HG02642 (cell line): ENCODE data around the gene SPARC.
"Not testable (repeated sequence)": the region's sequence is repeated elsewhere in the genome, so short reads cannot be mapped to it uniquely, and the experiment has no call there.

Experiments used
- ATAC-seq: cut with Tn5 transposase; IDR thresholded peaks from one replicate; pipeline ENCODE4 v1.9.1; 2021; ENCODE audit warnings: mild to moderate bottlenecking; ENCODE audit not compliant: unreplicated experiment, poor library complexity

SPARC gene

GRCh38 chr5:151680944-151681427 lies 5.7 kb downstream of the SPARC start:
- no peak for ATAC-seq

DNA sequence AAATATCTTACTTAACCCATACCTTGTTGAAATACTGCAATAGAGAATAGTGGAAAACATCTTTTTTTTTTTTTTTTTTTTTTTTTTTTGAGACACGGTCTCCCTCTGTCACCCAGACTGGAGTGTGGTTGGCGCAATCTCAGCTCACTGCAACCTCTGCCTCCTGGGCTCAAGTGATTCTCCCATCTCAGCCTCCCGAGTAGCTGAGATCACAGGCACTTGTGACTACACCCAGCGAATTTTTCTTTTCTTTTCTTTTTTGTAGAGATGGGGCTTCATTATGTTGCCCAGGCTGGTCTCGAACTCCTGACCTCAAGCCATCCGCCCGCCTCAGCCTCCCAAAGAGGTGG lies 6.6 kb downstream of the SPARC start:
- ATAC-seq, result not testable (repeated sequence)

GRCh38 chr5:151679421-151680155 lies 7.1 kb downstream of the SPARC start:
- ATAC-seq, result no peak

GRCh38 chr5:151678713-151679112 lies 8.0 kb downstream of the SPARC start:
- ATAC-seq, result no peak

DNA sequence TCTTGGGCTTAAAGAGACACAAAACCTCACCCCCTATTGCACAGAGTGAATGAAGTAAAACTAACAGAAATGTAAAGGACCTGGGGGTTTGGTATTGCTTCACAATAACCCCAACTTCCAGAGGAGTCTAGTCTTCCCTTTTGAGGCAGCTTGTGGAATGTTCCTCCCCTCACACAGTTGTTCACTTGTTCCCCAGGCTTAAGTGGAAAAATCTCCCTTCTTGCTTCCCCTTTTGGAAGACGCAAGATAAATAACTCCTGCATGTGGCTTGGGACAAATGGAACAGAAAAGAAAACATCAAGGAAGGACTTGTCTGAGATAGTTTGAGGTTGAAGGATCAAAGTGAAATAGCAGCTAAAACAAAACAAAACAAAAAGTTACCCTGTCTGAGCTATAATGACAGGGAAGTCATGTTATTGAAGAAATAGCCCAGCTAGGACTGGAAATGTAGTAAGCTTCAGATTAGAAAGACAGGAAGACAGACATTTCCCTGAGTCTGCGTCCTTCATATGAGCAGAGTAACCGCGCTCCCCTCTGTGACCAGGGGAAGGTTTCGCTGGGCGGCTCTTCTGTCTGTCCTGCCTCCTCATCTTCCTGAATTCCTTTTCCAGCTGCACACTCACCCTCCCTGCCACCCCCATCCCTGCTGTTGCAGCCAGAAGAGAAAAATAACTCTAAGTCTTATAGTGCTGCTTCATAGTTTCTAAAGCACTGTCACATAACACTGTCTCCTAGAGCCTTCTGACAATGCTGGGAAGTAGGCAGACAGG lies 8.8 kb downstream of the SPARC start:
- ATAC-seq, result no peak

- no peak for ATAC-seq
These were observed 10.0 kb downstream of the SPARC start for GRCh38 chr5:151676719-151677118.

GRCh38 chr5:151676314-151676712 lies 10.4 kb downstream of the SPARC start:
- no peak for ATAC-seq

GRCh38 chr5:151675611-151676313 lies 11.0 kb downstream of the SPARC start:
- peak; percentile 46 for ATAC-seq

DNA sequence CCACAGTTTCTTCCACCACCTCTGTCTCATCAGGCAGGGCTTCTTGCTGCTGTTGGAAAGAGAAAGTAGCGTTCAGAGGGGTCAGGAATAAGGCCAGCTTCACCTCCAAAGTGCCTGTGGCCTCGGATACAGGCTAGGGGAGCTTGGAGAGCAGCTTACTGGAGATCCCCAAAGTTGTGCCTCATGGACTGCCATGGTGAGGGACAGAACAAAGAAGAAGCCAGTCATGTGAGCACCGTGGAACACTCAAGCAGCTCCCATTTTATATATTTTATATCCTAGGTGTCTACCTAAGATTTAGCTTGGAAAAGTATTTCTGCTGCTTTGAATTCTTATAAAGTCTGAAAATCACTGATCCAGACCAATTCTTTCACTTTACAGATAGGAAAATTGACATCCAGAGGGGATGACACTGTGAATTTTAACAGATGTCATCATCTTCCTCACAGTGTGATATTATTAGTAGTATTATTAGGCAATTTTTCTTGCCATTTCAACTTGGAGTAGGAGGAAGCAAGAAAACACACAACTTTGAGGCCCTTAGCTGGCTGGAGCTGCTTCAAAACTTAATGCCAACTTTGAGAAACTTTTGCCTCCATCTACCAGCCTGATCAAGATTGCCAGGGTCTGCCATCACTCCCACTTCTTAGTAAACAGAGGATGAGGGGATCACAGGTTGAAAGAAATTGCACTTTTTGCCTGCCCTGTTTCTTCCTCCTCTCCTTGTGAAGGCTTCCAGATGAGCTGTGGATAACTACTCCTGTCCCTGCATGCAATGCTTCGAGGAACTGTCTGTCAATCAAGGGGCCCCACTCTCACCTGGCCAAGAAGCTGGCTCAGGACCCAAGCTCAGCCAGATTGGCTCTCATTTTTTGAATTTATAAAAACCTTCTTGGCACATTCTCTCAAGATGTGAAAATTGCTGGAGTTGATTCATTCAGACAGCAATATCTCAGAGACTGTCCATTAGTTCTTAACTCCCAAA lies 11.8 kb downstream of the SPARC start:
- no peak for ATAC-seq

DNA sequence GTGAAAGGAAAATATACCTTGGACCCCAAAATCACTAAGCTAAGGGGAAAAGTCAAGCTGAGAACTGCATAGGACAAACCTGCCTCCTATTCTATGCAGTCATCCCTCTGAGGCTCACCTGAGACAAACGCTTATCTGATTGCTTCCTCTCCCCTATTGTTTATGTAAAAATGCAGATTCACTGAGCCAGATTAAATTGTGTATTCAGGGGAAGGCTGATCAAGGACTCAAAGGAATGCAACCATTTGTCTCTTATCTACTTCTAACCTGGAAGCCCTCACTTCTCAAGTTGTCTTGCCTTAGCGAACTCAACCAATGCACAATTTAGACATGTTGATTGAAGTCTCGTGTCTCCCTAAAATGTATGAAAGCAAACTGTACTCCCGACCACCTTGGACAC lies 13.3 kb downstream of the SPARC start:
- ATAC-seq, result no peak

DNA sequence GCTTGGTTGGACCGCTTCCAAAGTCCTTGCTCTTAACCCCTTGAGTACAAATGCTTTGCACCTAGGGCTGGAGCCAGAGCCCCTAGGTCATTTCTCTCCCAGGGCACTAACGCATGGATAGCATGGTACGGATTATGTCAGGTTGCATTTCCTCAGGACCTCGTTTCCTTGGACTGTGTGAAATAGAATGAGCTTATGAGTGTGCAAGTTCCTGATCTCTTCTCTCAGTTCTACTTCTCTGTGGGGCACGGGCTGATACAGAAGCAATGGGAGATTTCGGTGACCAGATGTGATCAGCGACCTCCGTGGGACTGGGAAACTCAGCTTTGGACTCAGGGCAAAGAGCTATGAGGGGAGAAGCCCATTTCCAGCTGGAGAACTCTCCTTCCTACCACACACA lies 14.2 kb downstream of the SPARC start:
- ATAC-seq, result no peak

DNA sequence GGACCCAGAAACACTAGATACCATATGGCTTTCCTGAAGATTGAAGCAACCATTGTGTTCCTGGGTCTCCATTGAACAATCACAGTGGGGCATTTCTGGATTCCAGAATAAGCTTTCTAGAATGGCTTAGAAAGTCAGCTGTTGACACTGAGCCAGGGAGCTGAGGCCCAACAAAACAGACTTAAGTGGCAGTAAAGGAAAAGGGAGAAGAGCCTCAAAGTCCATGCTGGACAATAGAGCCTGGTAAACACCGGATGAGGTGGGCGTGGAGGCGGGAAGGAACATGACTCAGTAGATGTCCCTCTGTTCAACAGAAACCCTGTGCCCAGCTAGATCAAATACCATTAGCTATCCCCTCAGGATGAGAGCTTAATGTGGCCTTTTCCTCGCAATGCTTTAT lies 14.8 kb downstream of the SPARC start:
- no peak for ATAC-seq

GRCh38 chr5:151670953-151671636 lies 15.6 kb downstream of the SPARC start:
- no peak for ATAC-seq

GRCh38 chr5:151670083-151670686 lies 16.5 kb downstream of the SPARC start:
- no peak for ATAC-seq

DNA sequence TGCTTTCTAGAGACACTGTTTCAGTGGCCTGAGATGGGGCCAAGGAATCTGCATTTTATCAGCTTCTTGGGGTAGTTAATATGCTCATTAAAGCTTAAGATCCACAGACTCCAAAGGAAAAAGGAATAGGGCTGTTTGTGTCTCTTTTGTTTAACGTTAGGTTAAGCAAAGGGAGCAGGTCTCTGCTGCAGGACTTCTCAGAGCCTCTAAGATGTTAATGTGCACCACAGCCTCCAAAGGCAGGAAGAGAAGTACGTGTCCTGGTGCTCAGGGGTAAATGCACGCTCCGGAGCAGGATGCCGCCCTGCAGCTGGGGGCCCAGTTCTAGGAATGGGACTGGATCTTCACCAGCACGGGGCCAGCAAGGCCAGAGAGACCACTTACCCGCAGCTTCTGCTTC lies 19.6 kb downstream of the SPARC start:
- no peak for ATAC-seq

DNA sequence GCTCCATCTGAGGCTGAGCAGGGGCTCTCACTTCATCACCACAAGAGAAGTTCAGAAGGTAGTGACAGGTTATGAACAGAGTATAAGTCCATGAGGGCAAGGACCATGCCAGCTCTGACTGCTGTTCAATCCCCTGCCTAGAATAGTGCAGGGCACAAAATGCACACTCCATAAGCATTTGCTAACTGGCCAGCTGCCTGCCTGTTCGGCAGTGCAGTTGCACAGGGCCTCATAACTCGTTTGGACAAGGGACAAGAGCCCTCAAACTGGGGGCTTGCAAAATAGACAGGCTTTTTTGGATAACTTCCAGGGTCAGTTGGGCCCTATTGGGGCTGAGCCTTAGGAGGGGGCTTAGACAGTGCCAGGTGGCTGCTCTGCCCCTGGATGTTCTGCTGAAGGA lies 21.1 kb downstream of the SPARC start:
- ATAC-seq, result no peak

GRCh38 chr5:151664694-151665585 lies 21.8 kb downstream of the SPARC start:
- ATAC-seq, result no peak
